Measurements from ENCODE around the gene GBX2.
"Not testable (repeated sequence)": the region's sequence is repeated elsewhere in the genome, so short reads cannot be mapped to it uniquely, and the experiment has no call there.

The GBX2 gene

GRCh38 chr2:236160366-236161081, 7.7 kb downstream of the GBX2 start:
- H3K4me1 ChIP-seq = peaks cover 4% of the 10 kb centered on the region
- H3K9me3 ChIP-seq = no peaks in the 10 kb centered on the region
- no peak overlapping the region for H3K4me3 ChIP-seq
- in situ Hi-C loops (cut with MboI; ENCODE audit: low sequenced_read_pairs) = no loop called here
- H3K27me3 ChIP-seq (ENCODE audit: low read depth) = peaks cover 12% of the 10 kb centered on the region; the same call in 1 of the 2 replicates
- no peaks in the 10 kb centered on the region for H3K36me3 ChIP-seq (replicated peaks)
- no peak for DNase-seq (ENCODE audit: low spot score in 2 of 2)

GRCh38 chr2:236159778-236160170, 8.4 kb downstream of the GBX2 start:
- Histone ChIP-seq H3K9me3 (no peaks in the 10 kb centered on the region), H3K4me1 (peaks cover 4% of the 10 kb centered on the region), H3K4me3 (no peak overlapping the region), H3K36me3 (replicated peaks) (no peaks in the 10 kb centered on the region), H3K27me3 (ENCODE audit: low read depth) (peaks cover 11% of the 10 kb centered on the region; the same call in 1 of the 2 replicates)
- in situ Hi-C loops (cut with MboI; ENCODE audit: low sequenced_read_pairs) = no loop called here
- DNase-seq (ENCODE audit: low spot score in 2 of 2) = no peak

- no peak overlapping the region for H3K4me3 ChIP-seq
- H3K36me3 ChIP-seq (replicated peaks) = no peaks in the 10 kb centered on the region
- H3K4me1 ChIP-seq = peaks cover 4% of the 10 kb centered on the region
- H3K27me3 ChIP-seq (ENCODE audit: low read depth) = peaks cover 11% of the 10 kb centered on the region; the same call in 1 of the 2 replicates
- in situ Hi-C loops (cut with MboI; ENCODE audit: low sequenced_read_pairs) = no loop called here
- H3K9me3 ChIP-seq = no peaks in the 10 kb centered on the region
- peak; percentile 5 to 70 for DNase-seq (ENCODE audit: low spot score in 2 of 2)
These were observed 9.0 kb downstream of the GBX2 start for GRCh38 chr2:236158969-236159777.

GRCh38 chr2:236157815-236158498, 10.2 kb downstream of the GBX2 start:
- Histone ChIP-seq H3K27me3 (ENCODE audit: low read depth) (peaks cover 11% of the 10 kb centered on the region; the same call in 1 of the 2 replicates), H3K4me3 (no peak overlapping the region), H3K36me3 (replicated peaks) (no peaks in the 10 kb centered on the region), H3K4me1 (peaks cover 4% of the 10 kb centered on the region), H3K9me3 (0 out of 2 replicates have a peak, but pooled peaks cover 6% of the 10 kb centered on the region)
- in situ Hi-C loops (cut with MboI; ENCODE audit: low sequenced_read_pairs) = no loop called here
- DNase-seq (ENCODE audit: low spot score in 2 of 2) = no peak

GRCh38 chr2:236157366-236157765, 10.8 kb downstream of the GBX2 start:
- H3K4me3 ChIP-seq = no peak overlapping the region
- H3K27me3 ChIP-seq (ENCODE audit: low read depth) = peaks cover 11% of the 10 kb centered on the region; the same call in 1 of the 2 replicates
- H3K36me3 ChIP-seq (replicated peaks) = no peaks in the 10 kb centered on the region
- in situ Hi-C loops (cut with MboI; ENCODE audit: low sequenced_read_pairs) = no loop called here
- DNase-seq (ENCODE audit: low spot score in 2 of 2) = no peak
- 0 out of 2 replicates have a peak, but pooled peaks cover 9% of the 10 kb centered on the region for H3K9me3 ChIP-seq
- H3K4me1 ChIP-seq = peaks cover 4% of the 10 kb centered on the region

GRCh38 chr2:236156860-236157194, 11.4 kb downstream of the GBX2 start:
- DNase-seq (ENCODE audit: low spot score in 2 of 2) = no peak
- peaks cover 11% of the 10 kb centered on the region; the same call in 1 of the 2 replicates for H3K27me3 ChIP-seq (ENCODE audit: low read depth)
- H3K9me3 ChIP-seq = 0 out of 2 replicates have a peak, but pooled peaks cover 9% of the 10 kb centered on the region
- no peak overlapping the region for H3K4me3 ChIP-seq
- no peaks in the 10 kb centered on the region for H3K36me3 ChIP-seq (replicated peaks)
- peaks cover 4% of the 10 kb centered on the region for H3K4me1 ChIP-seq
- in situ Hi-C loops (cut with MboI; ENCODE audit: low sequenced_read_pairs) = no loop called here

GRCh38 chr2:236156095-236156859, 11.9 kb downstream of the GBX2 start:
- Histone ChIP-seq H3K27me3 (ENCODE audit: low read depth) (peaks cover 11% of the 10 kb centered on the region; the same call in 1 of the 2 replicates), H3K4me3 (no peak overlapping the region)
- in situ Hi-C loops (cut with MboI; ENCODE audit: low sequenced_read_pairs) = no loop called here

GRCh38 chr2:236155406-236155805, 12.8 kb downstream of the GBX2 start:
- Histone ChIP-seq H3K36me3 (replicated peaks) (no peaks in the 10 kb centered on the region), H3K9me3 (0 out of 2 replicates have a peak, but pooled peaks cover 9% of the 10 kb centered on the region), H3K4me3 (no peak overlapping the region), H3K27me3 (ENCODE audit: low read depth) (peaks cover 11% of the 10 kb centered on the region; the same call in 1 of the 2 replicates), H3K4me1 (peaks cover 4% of the 10 kb centered on the region)
- DNase-seq (ENCODE audit: low spot score in 2 of 2) = no peak
- in situ Hi-C loops (cut with MboI; ENCODE audit: low sequenced_read_pairs) = no loop called here

More at GRCh38 chr2:236156095-236156859, 11.9 kb downstream of the GBX2 start:
- no peaks in the 10 kb centered on the region for H3K36me3 ChIP-seq (replicated peaks)
- no peak for DNase-seq (ENCODE audit: low spot score in 2 of 2)
- H3K4me1 ChIP-seq = peaks cover 4% of the 10 kb centered on the region
- 0 out of 2 replicates have a peak, but pooled peaks cover 9% of the 10 kb centered on the region for H3K9me3 ChIP-seq

- H3K27me3 ChIP-seq (ENCODE audit: low read depth) = peaks cover 7% of the 10 kb centered on the region; the same call in 1 of the 2 replicates
- in situ Hi-C loops (cut with MboI; ENCODE audit: low sequenced_read_pairs) = no loop called here
- no peak overlapping the region for H3K4me3 ChIP-seq
- peaks cover 2% of the 10 kb centered on the region; the same call in 1 of the 2 replicates for H3K9me3 ChIP-seq
- no peaks in the 10 kb centered on the region for H3K4me1 ChIP-seq
- no peaks in the 10 kb centered on the region for H3K36me3 ChIP-seq (replicated peaks)
- DNase-seq (ENCODE audit: low spot score in 2 of 2) = no peak
These were observed 21.8 kb downstream of the GBX2 start for GRCh38 chr2:236146436-236146835.

GRCh38 chr2:236143811-236144210, 24.4 kb downstream of the GBX2 start:
- H3K4me3 ChIP-seq = no peak overlapping the region
- H3K36me3 ChIP-seq (replicated peaks) = no peaks in the 10 kb centered on the region
- H3K27me3 ChIP-seq (ENCODE audit: low read depth) = peaks cover 7% of the 10 kb centered on the region; the same call in 1 of the 2 replicates
- H3K4me1 ChIP-seq = no peaks in the 10 kb centered on the region
- no peak for DNase-seq (ENCODE audit: low spot score in 2 of 2)
- in situ Hi-C loops (cut with MboI; ENCODE audit: low sequenced_read_pairs) = no loop called here
- no peaks in the 10 kb centered on the region for H3K9me3 ChIP-seq

GRCh38 chr2:236141616-236142015, 26.6 kb downstream of the GBX2 start:
- in situ Hi-C loops (cut with MboI; ENCODE audit: low sequenced_read_pairs); H3K9me3 ChIP-seq; DNase-seq (ENCODE audit: low spot score in 2 of 2); H3K4me1 ChIP-seq; H3K36me3 ChIP-seq (replicated peaks); H3K27me3 ChIP-seq (ENCODE audit: low read depth); H3K4me3 ChIP-seq: not testable (repeated sequence)

GRCh38 chr2:236137066-236137465, 31.1 kb downstream of the GBX2 start:
- Histone ChIP-seq H3K4me3 (no peak overlapping the region), H3K9me3 (no peaks in the 10 kb centered on the region), H3K4me1 (no peaks in the 10 kb centered on the region), H3K36me3 (replicated peaks) (no peaks in the 10 kb centered on the region), H3K27me3 (ENCODE audit: low read depth) (no peaks in the 10 kb centered on the region)
- DNase-seq (ENCODE audit: low spot score in 2 of 2) = no peak
- in situ Hi-C loops (cut with MboI; ENCODE audit: low sequenced_read_pairs) = no loop called here

- no peak for DNase-seq (ENCODE audit: low spot score in 2 of 2)
These were observed 31.6 kb downstream of the GBX2 start for GRCh38 chr2:236136538-236136937.

More at GRCh38 chr2:236136538-236136937, 31.6 kb downstream of the GBX2 start:
- Histone ChIP-seq H3K36me3 (replicated peaks) (no peaks in the 10 kb centered on the region), H3K27me3 (ENCODE audit: low read depth) (no peaks in the 10 kb centered on the region), H3K4me1 (no peaks in the 10 kb centered on the region), H3K4me3 (no peak overlapping the region), H3K9me3 (no peaks in the 10 kb centered on the region)
- in situ Hi-C loops (cut with MboI; ENCODE audit: low sequenced_read_pairs) = no loop called here

Measured in HAP-1 (cell line).